ENCODE results near the gene ZNRF3.

ZNRF3 gene

GRCh38 chr22:28909375-28909774 lies 26.0 kb downstream of the ZNRF3 start:
- H3K4me3 ChIP-seq (ENCODE audit: low read length), result no peak overlapping the region
- TF ChIP-seq ZNF274 (IDR thresholded peaks at IDR 0.05; ENCODE audit: low read depth, low read length), result no peak

DNA sequence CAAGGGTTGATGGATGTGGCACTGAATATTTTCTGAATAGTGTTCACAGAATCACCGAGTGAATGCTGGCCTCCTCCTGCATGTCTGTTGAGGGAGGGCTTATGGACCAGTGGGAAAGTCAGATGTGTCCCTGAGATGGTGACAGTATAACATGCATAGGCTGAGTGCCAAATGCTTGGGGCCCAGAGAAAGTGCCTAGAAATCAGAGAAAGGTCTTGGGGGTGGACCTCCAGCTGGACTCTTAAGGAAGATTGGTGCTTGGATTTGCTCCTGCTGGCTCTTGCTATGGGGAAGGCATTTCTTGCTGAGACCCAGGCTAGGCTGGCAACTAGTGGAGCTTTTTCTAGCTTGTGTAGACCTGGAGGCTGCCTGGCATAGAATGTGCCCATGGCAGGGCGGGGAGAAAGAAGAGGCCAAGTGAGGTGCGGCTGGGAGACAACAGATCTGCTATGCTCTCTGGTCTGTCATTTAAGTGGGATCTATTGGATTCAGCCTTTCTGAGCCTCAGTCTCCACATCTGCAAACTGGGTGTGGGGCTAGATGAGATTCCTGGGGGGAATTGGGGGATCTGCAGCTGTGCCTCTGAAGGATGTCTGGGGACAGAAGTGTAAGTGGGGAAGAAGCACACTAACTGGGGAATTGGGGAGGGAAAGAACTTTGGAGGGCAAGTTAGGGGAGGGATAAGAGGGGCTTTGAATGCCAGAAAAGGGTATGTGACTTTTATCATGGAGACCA lies 27.4 kb downstream of the ZNRF3 start:
- H3K4me3 ChIP-seq (ENCODE audit: low read length), result no peak overlapping the region
- TF ChIP-seq ZNF274 (IDR thresholded peaks at IDR 0.05; ENCODE audit: low read depth, low read length), result no peak

DNA sequence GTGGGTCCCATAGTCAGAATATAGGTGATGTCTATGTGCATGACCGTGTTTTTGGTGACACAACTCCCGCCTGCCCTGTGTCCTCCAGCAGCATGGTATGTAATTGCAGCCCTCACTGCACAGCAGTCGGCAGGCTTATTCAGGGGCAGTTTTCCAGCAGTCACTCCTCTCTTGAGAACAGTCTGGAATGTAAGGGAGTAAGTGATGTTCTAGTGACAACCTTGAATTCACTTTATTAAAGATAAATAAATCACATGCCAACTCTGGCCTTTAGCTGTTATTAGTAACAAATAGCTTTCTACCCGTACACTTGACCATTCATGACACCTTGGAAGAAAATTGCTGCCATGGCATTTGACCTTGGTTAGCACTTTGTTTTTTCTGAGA lies 27.9 kb downstream of the ZNRF3 start:
- H3K4me3 ChIP-seq (ENCODE audit: low read length), result no peak overlapping the region
- no peak for TF ChIP-seq ZNF274 (IDR thresholded peaks at IDR 0.05; ENCODE audit: low read depth, low read length)

DNA sequence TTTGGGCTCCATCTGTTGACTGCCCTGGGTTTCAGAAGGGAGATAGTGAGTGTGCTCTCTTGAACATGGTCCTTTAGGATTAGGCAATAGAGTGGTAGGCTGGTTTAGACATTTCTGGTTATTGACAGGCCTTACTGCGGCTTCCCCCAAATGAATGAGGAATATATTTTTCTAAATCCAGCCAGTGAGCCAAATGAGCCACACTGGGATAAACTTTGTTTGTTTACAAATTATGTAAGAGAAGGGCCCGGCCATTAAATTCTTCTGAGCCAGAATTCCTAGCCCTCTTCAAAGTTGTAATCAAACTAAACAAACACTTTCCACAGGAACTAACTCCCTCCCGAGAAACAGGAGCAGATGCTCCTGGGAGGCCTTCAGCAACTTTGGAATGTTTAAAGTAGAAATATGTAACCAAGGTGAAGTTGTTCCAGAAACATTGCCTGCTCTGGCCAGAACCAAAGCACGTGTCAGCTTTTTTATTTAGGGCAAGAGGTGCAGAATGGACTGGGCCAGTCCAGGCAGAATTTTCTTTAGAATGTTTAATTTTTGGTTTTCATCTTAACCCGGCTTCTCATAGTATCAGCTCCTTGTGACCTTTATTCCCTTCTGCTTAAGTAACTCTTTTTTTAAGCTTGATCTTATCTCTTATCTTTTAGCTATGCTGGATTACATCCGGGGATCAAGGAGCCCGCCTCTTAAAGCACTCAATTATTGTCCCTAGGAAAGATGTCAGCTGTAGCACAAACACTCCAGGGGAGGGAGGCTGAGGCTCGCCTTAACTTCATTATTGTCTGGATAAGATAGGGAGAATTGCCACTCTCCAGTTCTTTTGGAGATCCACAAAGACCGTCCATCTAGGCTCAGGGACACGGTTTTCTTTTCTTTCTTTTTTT lies 28.7 kb downstream of the ZNRF3 start:
- TF ChIP-seq ZNF274 (IDR thresholded peaks at IDR 0.05; ENCODE audit: low read depth, low read length), result no peak
- no peak overlapping the region for H3K4me3 ChIP-seq (ENCODE audit: low read length)

DNA sequence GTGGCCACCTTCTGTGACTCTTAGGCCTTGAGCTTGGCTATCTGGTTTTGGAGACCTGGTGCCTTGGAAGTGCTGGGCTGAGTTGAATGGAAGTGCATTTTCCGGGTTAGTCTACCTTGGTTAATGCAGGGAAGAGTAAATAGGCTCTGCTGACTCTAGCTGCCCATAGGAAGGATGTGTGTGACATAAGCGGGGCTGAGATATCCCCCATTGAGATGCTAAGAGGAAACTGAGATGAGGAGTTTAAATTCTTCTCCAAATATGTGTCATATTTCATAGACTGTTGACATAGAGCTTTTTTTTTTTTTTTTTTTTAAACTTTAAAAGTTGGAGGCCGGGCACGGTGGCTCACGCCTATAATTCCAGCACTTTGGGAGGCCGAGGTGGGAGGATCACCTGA lies 30.8 kb downstream of the ZNRF3 start:
- no peak overlapping the region for H3K4me3 ChIP-seq (ENCODE audit: low read length)
- no peak for TF ChIP-seq ZNF274 (IDR thresholded peaks at IDR 0.05; ENCODE audit: low read depth, low read length)

DNA sequence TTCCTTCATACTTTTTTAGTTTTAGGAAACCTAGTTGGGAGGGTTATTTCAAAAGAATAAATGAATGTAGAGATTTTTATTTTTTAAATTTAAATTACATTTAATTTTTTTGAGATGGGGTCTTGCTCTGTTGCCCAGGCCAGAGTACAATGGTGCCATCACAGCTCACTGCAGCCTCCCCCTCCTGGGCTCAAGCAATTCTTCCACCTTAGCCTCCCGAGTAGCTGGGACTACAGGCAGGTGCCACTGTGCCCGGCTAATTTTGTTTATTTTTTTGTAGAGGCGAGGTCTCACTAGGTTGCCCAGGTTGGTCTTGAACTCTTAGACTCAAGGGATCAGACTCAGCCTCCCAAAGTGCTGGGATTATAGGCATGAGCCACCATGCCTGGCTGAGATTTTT lies 32.6 kb downstream of the ZNRF3 start:
- H3K4me3 ChIP-seq (ENCODE audit: low read length), result no peak overlapping the region
- TF ChIP-seq ZNF274 (IDR thresholded peaks at IDR 0.05; ENCODE audit: low read depth, low read length), result no peak

GRCh38 chr22:28917747-28918549 lies 34.6 kb downstream of the ZNRF3 start:
- no peak for TF ChIP-seq ZNF274 (IDR thresholded peaks at IDR 0.05; ENCODE audit: low read depth, low read length)
- H3K4me3 ChIP-seq (ENCODE audit: low read length), result no peak overlapping the region

DNA sequence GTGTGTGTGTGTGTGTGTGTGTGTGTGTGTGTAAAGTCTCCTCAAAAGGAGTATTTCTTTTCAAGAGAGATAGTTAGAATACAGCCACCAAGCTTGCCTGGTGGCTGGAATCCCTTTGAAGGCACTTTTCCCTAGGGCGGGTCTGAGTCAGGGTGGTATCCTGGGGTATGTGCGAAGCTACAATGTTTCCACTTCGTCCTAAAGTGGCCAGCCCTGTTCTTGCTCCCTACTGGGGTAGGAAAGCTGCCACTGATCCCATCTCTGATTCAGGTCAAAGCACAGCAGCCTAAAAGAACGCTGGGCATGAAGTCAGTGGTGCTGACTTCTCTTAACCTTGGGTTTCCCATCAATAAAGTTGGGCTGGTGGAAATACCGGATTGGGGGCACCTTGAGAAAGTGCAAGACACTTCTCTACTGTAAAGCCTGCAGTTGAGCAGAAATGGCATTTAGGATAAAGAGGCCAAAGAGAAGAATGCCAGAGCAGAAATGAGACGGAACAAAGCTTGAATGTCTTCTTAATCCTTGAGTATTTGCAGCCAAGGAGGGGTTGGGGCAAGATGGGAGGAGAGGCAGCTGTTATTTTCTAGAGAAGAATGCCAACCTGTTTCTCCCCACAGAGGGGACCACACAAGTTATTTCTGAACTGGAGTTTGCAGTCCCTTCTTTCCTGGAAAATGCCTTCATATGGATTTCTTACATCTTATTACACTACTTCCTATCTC lies 35.3 kb downstream of the ZNRF3 start:
- TF ChIP-seq ZNF274 (IDR thresholded peaks at IDR 0.05; ENCODE audit: low read depth, low read length), result no peak
- H3K4me3 ChIP-seq (ENCODE audit: low read length), result no peak overlapping the region

DNA sequence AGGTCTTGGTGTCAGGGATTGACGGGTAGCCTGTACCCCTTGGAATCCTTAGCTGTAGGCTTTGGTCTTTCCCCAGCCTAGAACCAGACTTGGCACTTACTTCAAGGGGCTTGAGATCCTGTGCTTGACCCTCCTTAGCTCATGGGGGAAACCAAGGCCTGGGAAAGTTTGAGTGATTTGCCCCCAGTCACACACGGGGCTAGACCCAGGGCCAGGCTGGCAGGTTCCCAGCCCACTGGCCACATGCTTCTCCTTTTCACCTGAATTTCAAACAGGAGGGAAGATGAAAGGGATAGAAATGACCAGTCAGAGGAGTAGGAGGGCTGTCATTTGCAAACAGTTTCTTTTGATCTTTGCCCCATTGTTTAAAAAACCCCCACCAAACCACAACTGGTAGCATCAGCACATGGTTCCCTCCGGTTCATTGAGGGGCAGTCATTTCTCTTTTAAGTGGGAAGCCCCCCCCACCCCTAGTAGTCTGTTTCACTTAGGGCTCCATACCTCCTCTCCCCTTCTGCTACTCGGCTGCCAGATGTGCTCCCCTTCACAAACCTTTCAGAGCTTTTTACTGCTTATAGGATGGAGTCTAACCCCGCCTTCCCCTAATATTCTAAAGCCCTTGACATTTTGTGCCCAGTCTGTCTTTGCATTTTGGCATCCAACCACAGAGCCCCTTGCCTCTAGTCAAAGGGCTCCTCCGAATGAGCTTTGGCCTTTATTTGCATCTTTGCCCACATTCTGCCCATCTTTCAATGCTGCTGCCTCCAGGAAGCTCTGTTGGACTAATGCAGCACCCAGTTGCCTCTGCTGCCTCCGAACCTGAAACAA lies 37.6 kb downstream of the ZNRF3 start:
- no peak for TF ChIP-seq ZNF274 (IDR thresholded peaks at IDR 0.05; ENCODE audit: low read depth, low read length)
- no peak overlapping the region for H3K4me3 ChIP-seq (ENCODE audit: low read length)

- TF ChIP-seq ZNF274 (IDR thresholded peaks at IDR 0.05; ENCODE audit: low read depth, low read length), result no peak
- no peak overlapping the region for H3K4me3 ChIP-seq (ENCODE audit: low read length)
Observed at GRCh38 chr22:28921585-28921879, 38.2 kb downstream of the ZNRF3 start.

GRCh38 chr22:28922540-28923244 lies 39.3 kb downstream of the ZNRF3 start:
- no peak for TF ChIP-seq ZNF274 (IDR thresholded peaks at IDR 0.05; ENCODE audit: low read depth, low read length)
- no peak overlapping the region for H3K4me3 ChIP-seq (ENCODE audit: low read length)

DNA sequence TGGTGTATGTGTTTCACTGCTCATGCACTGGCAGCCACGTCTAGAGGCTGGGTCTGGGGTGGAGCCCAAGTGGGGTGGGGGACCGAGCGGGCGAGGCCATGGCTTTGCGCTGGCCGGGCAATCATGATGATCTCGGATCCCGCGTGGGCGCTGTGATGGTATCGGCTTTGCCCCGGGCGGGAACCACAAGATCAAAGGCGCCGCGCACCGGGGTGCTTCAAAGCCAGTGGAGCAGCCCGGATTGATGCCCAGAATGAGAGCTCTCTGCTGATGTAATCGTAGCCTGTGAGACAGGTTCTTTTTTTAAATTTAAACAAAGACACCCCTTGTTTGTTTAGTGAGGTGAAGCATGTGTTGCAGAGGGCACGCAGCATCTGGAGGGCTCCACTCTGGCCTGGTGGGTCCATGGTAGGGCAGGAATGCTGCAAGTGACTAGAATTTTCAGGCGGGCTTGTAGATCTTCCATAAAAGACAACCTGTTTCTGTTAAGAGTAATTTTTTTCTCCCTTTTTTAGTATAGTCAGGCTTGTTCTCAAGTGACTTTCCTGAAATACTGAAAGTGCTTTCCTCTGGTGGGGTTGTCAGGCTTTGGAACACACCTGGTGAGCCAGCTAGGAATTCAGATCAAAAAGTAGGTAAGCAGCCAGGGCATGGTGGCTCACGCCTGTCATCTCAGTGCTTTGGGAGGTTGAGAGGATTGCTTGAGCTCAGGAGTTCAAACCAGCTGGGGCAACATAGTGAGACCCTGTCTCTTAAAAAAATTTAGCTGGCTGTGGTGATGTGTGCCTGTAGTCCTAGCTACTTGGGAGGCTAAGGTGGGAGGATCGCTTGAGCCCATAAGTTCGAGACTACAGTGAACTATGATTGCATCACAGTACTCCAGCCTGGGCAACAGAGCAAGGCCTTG lies 40.7 kb downstream of the ZNRF3 start:
- no peak for TF ChIP-seq ZNF274 (IDR thresholded peaks at IDR 0.05; ENCODE audit: low read depth, low read length)
- no peak overlapping the region for H3K4me3 ChIP-seq (ENCODE audit: low read length)

All from GM08714 (cell line).